ENCODE data around the gene ZNG1C.
"Not testable (repeated sequence)": the region's sequence is repeated elsewhere in the genome, so short reads cannot be mapped to it uniquely, and the experiment has no call there.

The ZNG1C gene

GRCh38 chr9:68241683-68242082 lies at the start of gene ZNG1C:
Gene ZNG1C (plus strand): TSS chr9:68241983. CDS start chr9:68242032, 49 bp downstream.
- DNase-seq: not testable (repeated sequence)

- not testable (repeated sequence) for DNase-seq
These were observed 654 bp downstream of the ZNG1C start for GRCh38 chr9:68242437-68242836.

- not testable (repeated sequence) for DNase-seq
These were observed 39.3 kb downstream of the ZNG1C start for GRCh38 chr9:68281041-68281440.

GRCh38 chr9:68302567-68302966 lies 60.8 kb downstream of the ZNG1C start, which contains the start of gene FOXD4L3:
Gene FOXD4L3 (plus strand): TSS chr9:68302867. CDS start chr9:68302952, 85 bp downstream.
- not testable (repeated sequence) for DNase-seq

- DNase-seq: not testable (repeated sequence)
These were observed 62.0 kb downstream of the ZNG1C start for GRCh38 chr9:68303771-68304170.

- DNase-seq: not testable (repeated sequence)
These were observed 62.4 kb downstream of the ZNG1C start for GRCh38 chr9:68304212-68304611.

- not testable (repeated sequence) for DNase-seq
These were observed 63.0 kb downstream of the ZNG1C start for GRCh38 chr9:68304777-68305176.

- not testable (repeated sequence) for DNase-seq
These were observed 64.0 kb downstream of the ZNG1C start for GRCh38 chr9:68305680-68306285.

GRCh38 chr9:68306391-68306964 lies 64.7 kb downstream of the ZNG1C start:
- DNase-seq: not testable (repeated sequence)

GRCh38 chr9:68307127-68307526 lies 65.3 kb downstream of the ZNG1C start:
- not testable (repeated sequence) for DNase-seq

GRCh38 chr9:68307654-68308053 lies 65.9 kb downstream of the ZNG1C start:
- DNase-seq: not testable (repeated sequence)

- not testable (repeated sequence) for DNase-seq
These were observed 69.4 kb downstream of the ZNG1C start for GRCh38 chr9:68311208-68311607.

GRCh38 chr9:68318209-68318608 lies 76.4 kb downstream of the ZNG1C start:
- DNase-seq: not testable (repeated sequence)

GRCh38 chr9:68323749-68324148 lies 82.0 kb downstream of the ZNG1C start:
- DNase-seq: not testable (repeated sequence)

GRCh38 chr9:68324518-68324917 lies 82.7 kb downstream of the ZNG1C start:
- not testable (repeated sequence) for DNase-seq

GRCh38 chr9:68329106-68329505 lies 87.3 kb downstream of the ZNG1C start:
- not testable (repeated sequence) for DNase-seq

GRCh38 chr9:68330531-68331173 lies 88.9 kb downstream of the ZNG1C start:
- not testable (repeated sequence) for DNase-seq

- DNase-seq: not testable (repeated sequence)
These were observed 90.3 kb downstream of the ZNG1C start for GRCh38 chr9:68332122-68332521.

GRCh38 chr9:68335935-68336334 lies 94.2 kb downstream of the ZNG1C start:
- not testable (repeated sequence) for DNase-seq

GRCh38 chr9:68336639-68337339 lies 95.0 kb downstream of the ZNG1C start:
- not testable (repeated sequence) for DNase-seq

GRCh38 chr9:68338000-68338399 lies 96.2 kb downstream of the ZNG1C start:
- not testable (repeated sequence) for DNase-seq

- not testable (repeated sequence) for DNase-seq
These were observed 100.7 kb downstream of the ZNG1C start for GRCh38 chr9:68342265-68343025.

Data from activated CD4-positive, CD25-positive, alpha-beta regulatory T cell treated with anti-CD3 and anti-CD28 coated beads, Interleukin-2, amount 50 U/mL, for 72 hours (primary cell).